GM23248 (cell line): Measurements from ENCODE around the gene MPHOSPH8.

Experiments
- EZH2 ChIP-seq: fragments of 200-600 bp; sonication (generic); IDR thresholded peaks from 2 replicates; pipeline ENCODE4 v1.6.1; 2018; ENCODE audit warnings: antibody characterized with exemption, mild to moderate bottlenecking; ENCODE audit not compliant: insufficient read depth, poor library complexity, severe bottlenecking
- EZH2phosphoT487 ChIP-seq: fragments of 200-600 bp; sonication (generic); IDR thresholded peaks from 2 replicates; pipeline ENCODE4 v1.6.1; 2018; ENCODE audit warnings: antibody characterized with exemption, moderate library complexity, mild to moderate bottlenecking, low read depth; ENCODE audit not compliant: insufficient read depth

GRCh38 chr13:19606152-19606551 is 27.3 kb upstream of the MPHOSPH8 start:
- TF ChIP-seq EZH2phosphoT487 (no peak), EZH2 (no peak)
